K562 (cell line): Measurements from ENCODE around the gene CD226. TPM values are rescaled to one million over a fixed set of nuclear protein-coding genes. Genes with fewer than 3 reads are reported as not detected.

ENCODE experiments used
- ATAC-seq: fragments of 200-7000 bp; cut with Tn5 transposase; 3 replicates; pipeline ENCODE4 v1.9.1; 2020; ENCODE audit warnings: moderate library complexity
- BruUV-seq: library from RNA; stranded (reverse); fragments of 400-500 nt; replicated peaks from 2 replicates; lab custom pipeline; 2021; lab: Mats Ljungman, UMichigan
- CTCF ChIA-PET: fragments of 300-600 bp; formaldehyde crosslinking; extraction: SDS; loops from one replicate; lab custom pipeline; 2021; ENCODE audit warnings: low intra/inter-chr PET ratio; lab: Yijun Ruan, JAX
- POLR2A ChIA-PET: fragments of 300-600, 350-650 bp; sonication (Branson Sonifier 250); formaldehyde crosslinking; extraction: SDS; loops from one replicate; lab custom pipeline; 2021; ENCODE audit warnings: antibody characterized with exemption, inconsistent platforms; lab: Yijun Ruan, JAX
- DNase-seq, 4 experiments: peaks; one replicate each; pipeline versions ENCODE4 v3.0.0 to v3.0.0-alpha.2; 2011 to 2018; ENCODE audit warnings: low spot score in 3 of 4, mixed read lengths in 3 of 4; ENCODE audit errors: extremely low read depth in 1 of 4
- FAIRE-seq: peaks from 2 replicates; lab custom pipeline; 2011; peaks lifted over from hg19 to GRCh38; lab: Jason Lieb, UNC
- H2AFZ ChIP-seq: 2 replicates; pipeline ENCODE4 v1.6.0; 2011; ENCODE audit warnings: low read depth, low read length, control low read depth, inconsistent platforms
- H3K27ac ChIP-seq: fragments of 200-600 bp; 3 replicates; pipeline ENCODE4 v1.8.0; 2011; ENCODE audit warnings: low read depth, mild to moderate bottlenecking, control low read depth, inconsistent platforms, low read length, moderate library complexity, mixed read lengths; ENCODE audit errors: extremely low read depth
- H3K27me3 ChIP-seq, 2 experiments: fragments of 300-600 bp in 1 of 2; 2 replicates in 1 of 2; 3 replicates in 1 of 2; pipeline versions ENCODE4 v1.6.0 to v1.8.0; 2011; ENCODE audit warnings: inconsistent platforms in 2 of 2, low read length in 2 of 2, mild to moderate bottlenecking in 1 of 2, mixed read lengths in 1 of 2, moderate library complexity in 1 of 2; ENCODE audit not compliant: control insufficient read depth in 2 of 2, insufficient read depth in 2 of 2
- H3K36me3 ChIP-seq: fragments of 300-600 bp; 3 replicates; pipeline ENCODE4 v1.8.0; 2011; ENCODE audit warnings: mild to moderate bottlenecking, low read length, inconsistent platforms; ENCODE audit not compliant: control insufficient read depth, insufficient read depth
- H3K4me1 ChIP-seq, 2 experiments: fragments of 200-600 bp in 1 of 2; replicated peaks in 1 of 2; 2 replicates in 1 of 2; 3 replicates in 1 of 2; pipeline versions ENCODE4 v1.5.1 to v1.8.0; 2011; ENCODE audit warnings: inconsistent platforms in 2 of 2, low read length in 2 of 2, mild to moderate bottlenecking in 1 of 2, mixed read lengths in 1 of 2, moderate library complexity in 1 of 2; ENCODE audit not compliant: control insufficient read depth in 2 of 2, insufficient read depth in 2 of 2
- H3K4me2 ChIP-seq: 2 replicates; pipeline ENCODE4 v1.6.1; 2011; ENCODE audit warnings: low read length, control low read depth, inconsistent platforms, mixed read lengths; ENCODE audit not compliant: insufficient read depth
- H3K4me3 ChIP-seq: fragments of 200-600 bp; sonication (generic), shearing (Covaris generic); 2 replicates; pipeline ENCODE4 v1.5.1; 2016; ENCODE audit warnings: control low read depth, inconsistent platforms
- H3K79me2 ChIP-seq: fragments of 200-600 bp; 3 replicates; pipeline ENCODE4 v1.8.0; 2011; ENCODE audit warnings: low read length, inconsistent platforms; ENCODE audit not compliant: control insufficient read depth, insufficient read depth
- H3K9ac ChIP-seq, 2 experiments: 2 replicates each; pipeline versions ENCODE4 v1.6.0 to v1.6.1; 2011; ENCODE audit warnings: low read depth in 2 of 2, low read length in 2 of 2, control low read depth in 1 of 2, inconsistent platforms in 1 of 2, mild to moderate bottlenecking in 1 of 2, mixed read lengths in 1 of 2; ENCODE audit not compliant: insufficient read depth in 1 of 2
- H3K9me1 ChIP-seq: one replicate; pipeline ENCODE4 v1.6.0; 2011; ENCODE audit warnings: inconsistent platforms, mild to moderate bottlenecking, low read length, moderate library complexity; ENCODE audit not compliant: control insufficient read depth, insufficient read depth
- H3K9me3 ChIP-seq: replicated peaks from 2 replicates; pipeline ENCODE4 v1.5.1; 2011; ENCODE audit warnings: low read depth, low read length, inconsistent platforms; ENCODE audit not compliant: control insufficient read depth, insufficient read depth
- H4K20me1 ChIP-seq: replicated peaks from 2 replicates; pipeline ENCODE4 v1.6.1; 2011; ENCODE audit warnings: low read length, inconsistent platforms, mixed read lengths; ENCODE audit not compliant: control insufficient read depth, insufficient read depth
- ARID1B ChIP-seq: fragments of 450-650 bp; IDR thresholded peaks from 2 replicates; pipeline ENCODE4 v1.6.1; 2016; ENCODE audit warnings: antibody characterized with exemption, mild to moderate bottlenecking, inconsistent platforms
- CBFA2T3 ChIP-seq: fragments of 450-650 bp; IDR thresholded peaks from 2 replicates; pipeline ENCODE4 v1.6.1; 2017
- MCM2 ChIP-seq: fragments of 450-650 bp; IDR thresholded peaks from 2 replicates; pipeline ENCODE4 v1.6.1; 2017; ENCODE audit warnings: low read depth, mild to moderate bottlenecking
- NFE2 ChIP-seq: IDR thresholded peaks from 2 replicates; pipeline ENCODE4 v1.6.1; 2014; ENCODE audit warnings: antibody characterized with exemption, low read depth
- NFIC ChIP-seq: fragments of 450-650 bp; IDR thresholded peaks from 2 replicates; pipeline ENCODE4 v1.6.1; 2017; ENCODE audit warnings: mild to moderate bottlenecking, inconsistent platforms
- RAD21 ChIP-seq, 2 experiments: fragments of 250-450 bp in 1 of 2; fragments of 450-650 bp in 1 of 2; sonication (Bioruptor Pico) in 1 of 2; formaldehyde crosslinking in 1 of 2; IDR thresholded peaks in 1 of 2; conservative IDR thresholded peaks in 1 of 2; 2 replicates each; pipeline versions ENCODE4 v1.4.0 to v1.8.0; 2020 to 2022; ENCODE audit warnings: mild to moderate bottlenecking in 2 of 2, moderate library complexity in 1 of 2
- ZFPM2 ChIP-seq: fragments of 250-450 bp; sonication (Bioruptor Pico); IDR thresholded peaks from 2 replicates; pipeline ENCODE4 v1.5.1; 2022; ENCODE audit warnings: mild to moderate bottlenecking
- ZNF79 ChIP-seq: fragments of 250-450 bp; sonication (Bioruptor Pico); IDR thresholded peaks from 2 replicates; pipeline ENCODE4 v1.4.0; 2020; ENCODE audit warnings: low read depth, mild to moderate bottlenecking, moderate library complexity
- WGBS: fragments of 100-300 bp; shearing (Covaris generic); methylation state at CpG from one replicate; pipeline ENCODE4 v1.1.6; 2016; ENCODE audit warnings: low coverage, mixed read lengths; ENCODE audit not compliant: insufficient coverage; ENCODE audit errors: missing lambda C conversion rate; 5-methylcytosine and 5-hydroxymethylcytosine counted together
- in situ Hi-C: fragments of 300-500 bp; cut with MboI; formaldehyde crosslinking; loops from 4 replicates; pipeline ENCODE4 v1.15.0; 2018; ENCODE audit warnings: inconsistent platforms, mixed read lengths
- intact Hi-C: fragments of 100-400 bp; cut with micrococcal nuclease; formaldehyde crosslinking; loops from 2 replicates; pipeline ENCODE4 v1.14.2; 2022
- polyA plus RNA-seq, 8 experiments: library from polyadenylated mRNA; depleted of rRNA in 4 of 8; stranded (reverse) in 5 of 8; unstranded in 3 of 8; fragments of >200 nt; fragmentation: Nextera tagmentation in 2 of 8; fragmentation: Illumina TruSeq in 1 of 8; extraction: Ambion mirVana in 2 of 8; extraction: Trizol in 1 of 8; gene quantifications; 2 replicates each; pipeline versions ENCODE4 v1.2.1 to v1.2.3, GENCODE V29; 2011 to 2014; ENCODE audit warnings: inconsistent platforms in 1 of 8, missing spikeins in 1 of 8
- total RNA-seq, 7 experiments: library from RNA; depleted of rRNA in 6 of 7; stranded (reverse); fragments of >200 nt in 6 of 7; fragmentation: Illumina TruSeq in 2 of 7; extraction: Trizol in 2 of 7; gene quantifications; 2 replicates each; pipeline versions ENCODE4 v1.2.1 to v1.2.3, GENCODE V29; 2011 to 2021; ENCODE audit warnings: low replicate concordance in 1 of 7

The CD226 gene
- total and polyA plus RNA-seq, 9 of the 15 experiments (the other 6 are each of a cell fraction or from before 2014, with no cell fraction given) = 0.32 to 1.7 (median 0.80) TPM

GRCh38 chr18:69870736-69871135, 76.9 kb downstream of the CD226 start:
- no peaks in the 10 kb centered on the region for H3K79me2 ChIP-seq
- H3K9me3 ChIP-seq = no peaks in the 10 kb centered on the region
- TF ChIP-seq ZFPM2 (CRISPR knock-in tag) (no peak), CBFA2T3 (peak; percentile 30), NFIC (peak; percentile 32; the same call in 1 of the 2 replicates)
- H3K27ac ChIP-seq = no peak overlapping the region
- H3K4me1 ChIP-seq = peaks cover 0 to 2% of the 10 kb centered on the region in 2 experiments; a peak in 1 of 5 replicates
- no peak overlapping the region for H3K9ac ChIP-seq
- no peak for DNase-seq
- no peaks in the 10 kb centered on the region for H4K20me1 ChIP-seq
- H3K27me3 ChIP-seq = no peaks in the 10 kb centered on the region
- intact Hi-C loops (no loop called here), in situ Hi-C loops (no loop called here)
- no TSS peak for BruUV-seq
- H3K9me1 ChIP-seq = no peaks in the 10 kb centered on the region
- no peaks in the 10 kb centered on the region for H3K36me3 ChIP-seq
- CTCF ChIA-PET = no interaction called here
- no peak for ATAC-seq
- 0% methylated on average over 4 of the region's 4 CpGs for WGBS
- no peak overlapping the region for H3K4me2 ChIP-seq
- POLR2A ChIA-PET = no interaction called here
- FAIRE-seq = no peak
- H3K4me3 ChIP-seq = no peak overlapping the region
- H2AFZ ChIP-seq = no peak overlapping the region

- POLR2A ChIA-PET = interaction anchor here (0.6 to 1.3 kb wide), 3 partner anchors 16 to 220 kb away, joined by 3 read pairs; no protein-coding TSS in a partner anchor
- in situ Hi-C loops = no loop called here
- Histone ChIP-seq H3K9me1 (no peaks in the 10 kb centered on the region), H3K9ac (no peak overlapping the region), H2AFZ (no peak overlapping the region), H3K4me1 (peaks cover 0 to 2% of the 10 kb centered on the region in 2 experiments; a peak in 1 of 5 replicates)
- ATAC-seq (no peak), FAIRE-seq (no peak)
- intact Hi-C loops = no loop called here
- peak in 1 of 2 experiments; percentile 4; a peak in 1 of 4 replicates for TF ChIP-seq RAD21 (CRISPR knock-in tag; conservative IDR thresholded peaks at IDR 0.05 in 1 of 2, IDR thresholded peaks at IDR 0.05 in 1 of 2)
- no peak for TF ChIP-seq ZNF79
- no peak for TF ChIP-seq MCM2
- TF ChIP-seq NFE2 = no peak
- 0 out of 2 replicates have a peak, but pooled peaks have one; percentile 10 for TF ChIP-seq ARID1B
- TF ChIP-seq, all 486 proteins: peak for 2
- CTCF ChIA-PET = no interaction called here
- Histone ChIP-seq H3K4me3 (no peak overlapping the region), H3K36me3 (no peaks in the 10 kb centered on the region), H3K27me3 (no peaks in the 10 kb centered on the region), H3K9me3 (no peaks in the 10 kb centered on the region), H3K79me2 (no peaks in the 10 kb centered on the region), H4K20me1 (no peaks in the 10 kb centered on the region), H3K27ac (no peak overlapping the region), H3K4me2 (no peak overlapping the region)
- WGBS = 26% methylated on average over 4 of the region's 4 CpGs
- DNase-seq = no peak
- BruUV-seq = no TSS peak
Observed at GRCh38 chr18:69866212-69866611, 81.5 kb downstream of the CD226 start.
